ENCODE results near the gene OMA1.

Gene OMA1

DNA sequence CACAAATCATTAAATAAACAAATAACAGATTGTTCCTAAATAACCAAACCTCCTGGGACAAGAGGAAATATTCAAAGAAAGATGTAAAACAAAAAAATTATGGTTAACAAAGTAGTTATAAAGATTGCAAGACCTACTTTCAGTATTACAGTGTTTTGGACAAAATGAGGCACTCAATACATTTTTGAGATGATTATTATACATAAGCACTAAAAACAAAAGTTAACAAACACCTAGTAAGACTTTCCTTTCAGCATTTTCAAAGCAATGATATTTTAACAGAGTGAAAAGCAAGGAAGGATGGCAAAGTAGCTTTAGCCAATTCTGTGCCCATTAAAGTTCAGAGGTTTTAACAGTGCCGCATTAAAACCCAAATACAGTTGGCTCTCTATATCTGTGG, 17.2 kb downstream of the OMA1 start:
- Histone ChIP-seq H2AK5ac (ENCODE audit: low read length) (no peak overlapping the region), H3K23ac (ENCODE audit: low read length) (no peak overlapping the region), H3K4me1 (ENCODE audit: control insufficient read depth in 1 of 2, insufficient read depth in 2 of 2, low read length in 2 of 2) (no peaks in the 10 kb centered on the region), H3K4me2 (ENCODE audit: low read length) (no peak overlapping the region), H2BK12ac (ENCODE audit: low read length) (no peak overlapping the region), H2BK5ac (ENCODE audit: low read depth, low read length, poor library complexity) (no peak overlapping the region), H2AFZ (ENCODE audit: insufficient read depth, low read length, poor library complexity) (no peak overlapping the region), H3K4ac (ENCODE audit: low read depth, low read length) (no peak overlapping the region), H3K79me2 (ENCODE audit: control insufficient read depth, insufficient read depth, low read length, poor library complexity) (no peaks in the 10 kb centered on the region), H3K36me3 (ENCODE audit: control insufficient read depth in 1 of 2, insufficient read depth in 2 of 2, low read length in 2 of 2) (no peaks in the 10 kb centered on the region), H3K14ac (ENCODE audit: low read length) (no peak overlapping the region), H4K8ac (ENCODE audit: low read depth, low read length) (no peak overlapping the region), H3K27me3 (ENCODE audit: insufficient read depth, low read length) (no peaks in the 10 kb centered on the region), H3K4me3 (ENCODE audit: low read depth, low read length) (no peak overlapping the region), H3K79me1 (ENCODE audit: low read length) (no peaks in the 10 kb centered on the region), H3K27ac (ENCODE audit: low read depth, low read length) (no peak overlapping the region), H4K12ac (ENCODE audit: low read depth, low read length) (no peak overlapping the region), H4K91ac (ENCODE audit: low read depth, low read length) (no peak overlapping the region), H3K9me3 (ENCODE audit: insufficient read depth, low read depth, low read length) (no peaks in the 10 kb centered on the region), H2BK120ac (ENCODE audit: insufficient read depth, low read length, poor library complexity) (no peak overlapping the region), H3K18ac (ENCODE audit: low read length) (no peak overlapping the region), H3K9ac (ENCODE audit: low read length) (no peak overlapping the region)
- DNase-seq = no peak
- WGBS (ENCODE audit: extremely low coverage, insufficient coverage, insufficient read length) = no CpG with 5 or more reads among the region's 1 CpG

DNA sequence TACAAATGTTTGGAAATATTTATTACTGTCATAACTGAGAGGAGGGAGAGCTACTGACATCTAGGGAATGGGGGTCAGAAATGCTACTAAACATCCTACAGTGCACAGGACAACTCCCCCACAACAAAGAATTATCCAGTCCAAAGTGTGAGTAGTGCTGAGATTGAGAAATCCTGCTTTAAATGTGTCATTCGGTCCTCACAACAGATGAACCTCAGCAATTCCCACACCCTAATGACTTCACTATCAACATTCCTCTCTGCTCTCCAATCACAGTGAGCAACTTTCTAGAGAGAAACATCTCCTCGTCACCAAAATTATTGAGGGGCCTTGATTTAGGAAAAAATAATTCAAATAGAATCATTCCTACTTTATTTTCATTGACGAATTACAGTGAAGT, 18.0 kb downstream of the OMA1 start:
- Histone ChIP-seq H3K27ac (ENCODE audit: low read depth, low read length) (no peak overlapping the region), H3K4me1 (ENCODE audit: control insufficient read depth in 1 of 2, insufficient read depth in 2 of 2, low read length in 2 of 2) (no peaks in the 10 kb centered on the region), H2BK120ac (ENCODE audit: insufficient read depth, low read length, poor library complexity) (no peak overlapping the region), H2AFZ (ENCODE audit: insufficient read depth, low read length, poor library complexity) (no peak overlapping the region), H4K8ac (ENCODE audit: low read depth, low read length) (no peak overlapping the region), H3K9ac (ENCODE audit: low read length) (no peak overlapping the region), H4K12ac (ENCODE audit: low read depth, low read length) (no peak overlapping the region), H3K18ac (ENCODE audit: low read length) (no peak overlapping the region), H2BK12ac (ENCODE audit: low read length) (no peak overlapping the region), H3K79me2 (ENCODE audit: control insufficient read depth, insufficient read depth, low read length, poor library complexity) (no peaks in the 10 kb centered on the region), H4K91ac (ENCODE audit: low read depth, low read length) (no peak overlapping the region), H2AK5ac (ENCODE audit: low read length) (no peak overlapping the region), H3K14ac (ENCODE audit: low read length) (no peak overlapping the region), H3K36me3 (ENCODE audit: control insufficient read depth in 1 of 2, insufficient read depth in 2 of 2, low read length in 2 of 2) (no peaks in the 10 kb centered on the region), H2BK5ac (ENCODE audit: low read depth, low read length, poor library complexity) (no peak overlapping the region), H3K4me2 (ENCODE audit: low read length) (no peak overlapping the region), H3K4me3 (ENCODE audit: low read depth, low read length) (no peak overlapping the region), H3K9me3 (ENCODE audit: insufficient read depth, low read depth, low read length) (no peaks in the 10 kb centered on the region), H3K27me3 (ENCODE audit: insufficient read depth, low read length) (no peaks in the 10 kb centered on the region), H3K23ac (ENCODE audit: low read length) (no peak overlapping the region), H3K79me1 (ENCODE audit: low read length) (no peaks in the 10 kb centered on the region), H3K4ac (ENCODE audit: low read depth, low read length) (no peak overlapping the region)
- no peak for DNase-seq
- WGBS (ENCODE audit: extremely low coverage, insufficient coverage, insufficient read length) = no CpG with 5 or more reads among the region's 3 CpGs

DNA sequence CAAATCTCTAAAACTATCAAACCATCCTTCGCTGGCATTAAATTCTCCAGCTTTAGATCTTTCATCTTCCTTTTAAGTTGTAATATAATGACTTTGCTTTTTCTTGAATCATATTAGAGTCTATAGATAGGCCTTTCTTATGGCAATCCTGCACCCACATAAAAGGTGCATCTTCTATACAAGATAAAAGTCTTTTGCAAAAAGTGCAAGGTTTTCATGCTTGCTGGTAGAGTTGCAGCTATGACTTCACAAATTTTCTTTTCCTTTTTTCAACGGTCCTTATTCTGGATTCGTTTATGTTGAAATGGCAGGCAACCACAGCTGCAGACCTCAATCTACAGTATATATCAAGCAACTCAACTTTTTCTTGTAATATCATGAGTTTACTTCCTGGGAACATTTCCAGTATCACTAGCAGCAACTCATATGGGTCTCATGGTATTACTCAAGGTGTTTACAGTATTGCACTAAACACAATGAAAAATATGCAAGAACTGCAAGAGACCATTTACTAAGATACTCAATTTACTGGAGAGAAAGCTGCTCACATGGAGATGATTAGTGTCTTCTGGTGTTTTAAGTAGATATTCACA, 22.1 kb downstream of the OMA1 start:
- Histone ChIP-seq H2BK5ac (ENCODE audit: low read depth, low read length, poor library complexity) (no peak overlapping the region), H3K36me3 (ENCODE audit: control insufficient read depth in 1 of 2, insufficient read depth in 2 of 2, low read length in 2 of 2) (no peaks in the 10 kb centered on the region), H3K79me2 (ENCODE audit: control insufficient read depth, insufficient read depth, low read length, poor library complexity) (no peaks in the 10 kb centered on the region), H3K4me1 (ENCODE audit: control insufficient read depth in 1 of 2, insufficient read depth in 2 of 2, low read length in 2 of 2) (no peaks in the 10 kb centered on the region), H3K27ac (ENCODE audit: low read depth, low read length) (no peak overlapping the region), H3K9ac (ENCODE audit: low read length) (no peak overlapping the region), H3K4me3 (ENCODE audit: low read depth, low read length) (no peak overlapping the region), H3K27me3 (ENCODE audit: insufficient read depth, low read length) (no peaks in the 10 kb centered on the region), H2AK5ac (ENCODE audit: low read length) (no peak overlapping the region), H4K8ac (ENCODE audit: low read depth, low read length) (no peak overlapping the region), H2BK12ac (ENCODE audit: low read length) (no peak overlapping the region), H3K14ac (ENCODE audit: low read length) (no peak overlapping the region), H3K4me2 (ENCODE audit: low read length) (no peak overlapping the region), H3K79me1 (ENCODE audit: low read length) (no peaks in the 10 kb centered on the region), H3K4ac (ENCODE audit: low read depth, low read length) (no peak overlapping the region), H3K23ac (ENCODE audit: low read length) (no peak overlapping the region), H3K18ac (ENCODE audit: low read length) (no peak overlapping the region), H3K9me3 (ENCODE audit: insufficient read depth, low read depth, low read length) (no peaks in the 10 kb centered on the region), H4K12ac (ENCODE audit: low read depth, low read length) (no peak overlapping the region), H4K91ac (ENCODE audit: low read depth, low read length) (no peak overlapping the region), H2AFZ (ENCODE audit: insufficient read depth, low read length, poor library complexity) (no peak overlapping the region), H2BK120ac (ENCODE audit: insufficient read depth, low read length, poor library complexity) (no peak overlapping the region)
- WGBS (ENCODE audit: extremely low coverage, insufficient coverage, insufficient read length) = no CpG with 5 or more reads among the region's 3 CpGs
- DNase-seq = no peak

DNA sequence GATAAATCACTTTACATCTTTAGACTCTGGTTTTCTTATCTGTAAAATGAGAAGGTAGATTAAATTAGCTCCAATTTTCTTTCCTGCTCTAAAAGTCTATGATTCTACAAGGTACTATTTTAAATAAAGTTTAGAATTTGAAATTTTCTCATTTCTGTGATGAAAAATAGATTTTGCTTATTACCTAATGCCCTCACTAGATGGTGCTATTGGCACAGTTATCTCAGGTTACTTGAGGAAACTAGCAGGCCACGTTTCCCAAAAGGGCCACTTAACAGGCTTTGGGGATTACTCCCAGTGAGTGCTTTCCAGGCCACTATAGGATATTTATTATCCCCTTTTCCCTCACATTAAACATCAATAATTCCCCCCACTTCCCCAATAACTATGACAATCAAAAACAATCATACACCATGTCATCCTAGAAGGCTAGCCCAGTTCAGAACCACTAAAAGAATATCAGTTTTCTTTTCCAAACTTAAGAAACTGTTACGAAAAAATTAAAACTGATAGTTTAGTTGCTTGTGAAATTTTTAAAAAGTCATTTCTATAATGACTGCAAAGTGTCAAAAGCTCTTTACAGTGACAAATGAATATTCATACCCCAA, 30.6 kb downstream of the OMA1 start:
- H3K4me1 ChIP-seq (ENCODE audit: control insufficient read depth in 1 of 2, insufficient read depth in 2 of 2, low read length in 2 of 2) = no peaks in the 10 kb centered on the region
- no CpG with 5 or more reads among the region's 2 CpGs for WGBS (ENCODE audit: extremely low coverage, insufficient coverage, insufficient read length)
- DNase-seq = peak; percentile 30 to 84
- H3K4me3 ChIP-seq (ENCODE audit: low read depth, low read length) = no peak overlapping the region
- no peak overlapping the region for H3K4ac ChIP-seq (ENCODE audit: low read depth, low read length)
- no peak overlapping the region for H3K23ac ChIP-seq (ENCODE audit: low read length)
- no peak overlapping the region for H3K9ac ChIP-seq (ENCODE audit: low read length)
- H4K8ac ChIP-seq (ENCODE audit: low read depth, low read length) = no peak overlapping the region
- no peak overlapping the region for H3K27ac ChIP-seq (ENCODE audit: low read depth, low read length)
- H4K91ac ChIP-seq (ENCODE audit: low read depth, low read length) = no peak overlapping the region
- H2AFZ ChIP-seq (ENCODE audit: insufficient read depth, low read length, poor library complexity) = no peak overlapping the region
- no peak overlapping the region for H2AK5ac ChIP-seq (ENCODE audit: low read length)
- H2BK5ac ChIP-seq (ENCODE audit: low read depth, low read length, poor library complexity) = no peak overlapping the region
- H2BK120ac ChIP-seq (ENCODE audit: insufficient read depth, low read length, poor library complexity) = no peak overlapping the region
- H3K27me3 ChIP-seq (ENCODE audit: insufficient read depth, low read length) = no peaks in the 10 kb centered on the region
- H3K4me2 ChIP-seq (ENCODE audit: low read length) = no peak overlapping the region
- no peak overlapping the region for H3K14ac ChIP-seq (ENCODE audit: low read length)
- no peaks in the 10 kb centered on the region for H3K79me2 ChIP-seq (ENCODE audit: control insufficient read depth, insufficient read depth, low read length, poor library complexity)
- no peaks in the 10 kb centered on the region for H3K79me1 ChIP-seq (ENCODE audit: low read length)
- no peak overlapping the region for H2BK12ac ChIP-seq (ENCODE audit: low read length)
- H3K36me3 ChIP-seq (ENCODE audit: control insufficient read depth in 1 of 2, insufficient read depth in 2 of 2, low read length in 2 of 2) = peaks cover 0 to 1% of the 10 kb centered on the region in 2 experiments
- no peak overlapping the region for H3K18ac ChIP-seq (ENCODE audit: low read length)
- H3K9me3 ChIP-seq (ENCODE audit: insufficient read depth, low read depth, low read length) = peaks cover 4% of the 10 kb centered on the region
- no peak overlapping the region for H4K12ac ChIP-seq (ENCODE audit: low read depth, low read length)

Measured in trophoblast cell (in vitro differentiated cells and primary cell).